Prostate gland (tissue), 2 donors: ENCODE results near the gene PAK5.

ENCODE experiments used
- CTCF ChIP-seq, 4 experiments: fragments of 200-600 bp in 2 of 4; fragments of 450-650 bp in 2 of 4; sonication (generic) in 2 of 4; IDR thresholded peaks; 1 replicate in 3 of 4; 2 replicates in 1 of 4; pipeline ENCODE4 v1.5.1; 2016 to 2019; ENCODE audit warnings: antibody characterized with exemption in 4 of 4, mild to moderate bottlenecking in 2 of 4, moderate library complexity in 2 of 4
- POLR2A ChIP-seq: fragments of 450-650 bp; IDR thresholded peaks from one replicate; pipeline ENCODE4 v1.6.1; 2016; ENCODE audit warnings: antibody characterized with exemption, mild to moderate bottlenecking

GRCh38 chr20:9550871-9551270 lies 288.0 kb downstream of the PAK5 start:
- TF ChIP-seq CTCF (IDR thresholded peaks at IDR 0.05): no peak
- TF ChIP-seq POLR2A: no peak
